IMR-90 (cell line): ENCODE data around the gene TIGD1.

Experiments
- CTCF ChIP-seq: conservative IDR thresholded peaks from 2 replicates; pipeline ENCODE4 v1.5.1; 2012; ENCODE audit warnings: mild to moderate bottlenecking, low read depth, low read length, improper control_type of control experiment
- POLR2A ChIP-seq: IDR thresholded peaks from 2 replicates; pipeline ENCODE4 v1.6.1; 2012; ENCODE audit warnings: mild to moderate bottlenecking, low read depth, low read length

DNA sequence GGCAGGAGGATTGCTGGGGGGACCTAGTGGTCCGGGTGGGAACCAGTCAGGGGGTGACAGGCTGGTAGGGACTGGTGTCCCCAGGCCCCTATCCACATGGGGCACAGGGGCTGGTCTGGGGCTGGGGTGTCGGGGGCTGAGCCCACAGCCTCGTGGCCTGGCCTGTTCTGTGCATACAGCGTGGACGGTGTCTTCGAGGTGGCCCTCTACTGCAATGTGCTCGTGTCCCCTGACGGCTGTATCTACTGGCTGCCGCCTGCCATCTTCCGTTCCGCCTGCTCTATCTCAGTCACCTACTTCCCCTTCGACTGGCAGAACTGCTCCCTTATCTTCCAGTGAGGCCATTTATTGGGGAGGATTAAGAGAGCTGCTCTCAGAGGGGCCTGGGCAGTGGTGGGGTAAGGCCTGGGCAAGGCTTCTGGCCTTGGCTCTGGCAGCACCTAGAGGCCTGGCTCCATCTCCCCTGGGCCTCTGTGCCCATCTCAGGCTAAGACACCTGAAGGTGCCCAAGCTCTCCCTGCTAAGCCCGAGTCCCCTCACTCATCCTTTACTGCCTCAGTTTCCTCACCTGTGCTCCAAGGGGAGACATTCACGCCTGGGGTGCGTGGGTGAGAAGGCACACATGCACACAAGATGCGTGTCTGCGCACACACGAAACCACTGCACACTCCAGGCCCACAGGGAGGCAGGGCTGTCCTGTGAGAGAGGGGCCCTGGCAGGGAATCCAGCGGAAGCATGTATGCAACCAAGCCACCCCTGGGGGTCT lies 9.0 kb downstream of the TIGD1 start:
- TF ChIP-seq POLR2A (no peak), CTCF (no peak)
